DMS 273 (cell line): Measurements from ENCODE around the gene MORN1.
"Not testable (repeated sequence)": the region's sequence is repeated elsewhere in the genome, so short reads cannot be mapped to it uniquely, and the experiment has no call there.

Source experiments
- DNase-seq: peaks from one replicate; lab custom pipeline; 2025; ENCODE audit not compliant: unreplicated experiment; lab: John Stamatoyannopoulos, UW

Gene MORN1

GRCh38 chr1:2297246-2298011 is 93.9 kb downstream of the MORN1 start:
- no peak for DNase-seq

GRCh38 chr1:2296614-2297013 is 94.7 kb downstream of the MORN1 start:
- DNase-seq: no peak

DNA sequence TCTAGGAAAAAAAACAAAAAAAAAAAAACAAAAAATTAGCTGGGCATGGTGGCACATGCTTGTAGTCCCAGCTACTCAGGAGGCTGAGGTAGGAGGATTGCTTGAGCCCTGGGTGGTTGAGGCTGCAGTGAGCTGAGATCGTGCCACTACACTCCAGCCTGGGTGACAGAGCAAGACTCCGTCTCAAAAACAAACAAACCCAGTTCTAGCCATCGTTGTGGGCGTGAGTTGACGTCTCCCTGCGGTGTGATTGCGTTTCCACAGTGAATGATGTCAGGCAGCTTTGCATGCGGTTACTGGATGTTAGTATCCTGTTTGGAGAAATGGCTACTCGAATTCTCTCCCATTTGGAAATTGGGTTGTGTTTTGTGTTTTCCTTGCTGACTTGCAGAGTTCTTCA is 95.1 kb downstream of the MORN1 start:
- DNase-seq: not testable (repeated sequence)

DNA sequence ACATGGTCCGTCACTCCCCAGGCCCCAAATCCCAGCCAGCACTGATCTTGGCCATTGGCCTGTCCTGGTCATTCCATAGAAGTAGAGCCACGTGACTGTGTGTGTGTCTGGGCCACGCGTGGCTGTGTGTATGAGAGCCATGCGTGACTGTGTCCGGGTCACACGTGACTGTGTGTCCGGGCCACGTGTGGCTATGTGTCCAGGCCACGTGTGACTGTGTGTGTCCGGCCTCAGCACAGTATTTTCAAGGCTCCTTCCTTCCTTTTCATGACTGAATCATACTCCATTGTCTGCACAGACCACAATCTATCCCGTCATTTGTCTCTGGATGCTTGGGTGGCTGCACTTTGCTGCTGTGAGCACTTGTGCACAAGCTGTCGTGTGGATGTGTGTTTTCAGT is 95.8 kb downstream of the MORN1 start:
- no peak for DNase-seq

DNA sequence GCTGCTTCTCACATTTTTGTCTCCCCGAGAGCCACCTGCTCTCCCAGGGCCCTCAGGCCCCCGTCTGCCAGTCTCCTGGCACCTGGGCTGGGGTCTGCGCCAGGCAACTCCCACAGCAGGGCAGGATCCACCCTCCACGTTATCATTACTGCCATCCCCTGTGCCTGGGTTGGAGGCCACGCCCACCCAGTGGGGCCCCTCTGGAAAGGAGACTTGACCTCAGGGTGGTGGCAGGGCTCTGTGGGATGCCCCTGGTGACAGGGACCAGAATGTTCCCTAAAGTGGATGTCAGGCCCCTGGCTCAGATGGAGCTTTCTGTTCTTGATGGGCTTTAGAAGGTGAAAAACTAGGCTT is 96.7 kb downstream of the MORN1 start:
- no peak for DNase-seq

DNA sequence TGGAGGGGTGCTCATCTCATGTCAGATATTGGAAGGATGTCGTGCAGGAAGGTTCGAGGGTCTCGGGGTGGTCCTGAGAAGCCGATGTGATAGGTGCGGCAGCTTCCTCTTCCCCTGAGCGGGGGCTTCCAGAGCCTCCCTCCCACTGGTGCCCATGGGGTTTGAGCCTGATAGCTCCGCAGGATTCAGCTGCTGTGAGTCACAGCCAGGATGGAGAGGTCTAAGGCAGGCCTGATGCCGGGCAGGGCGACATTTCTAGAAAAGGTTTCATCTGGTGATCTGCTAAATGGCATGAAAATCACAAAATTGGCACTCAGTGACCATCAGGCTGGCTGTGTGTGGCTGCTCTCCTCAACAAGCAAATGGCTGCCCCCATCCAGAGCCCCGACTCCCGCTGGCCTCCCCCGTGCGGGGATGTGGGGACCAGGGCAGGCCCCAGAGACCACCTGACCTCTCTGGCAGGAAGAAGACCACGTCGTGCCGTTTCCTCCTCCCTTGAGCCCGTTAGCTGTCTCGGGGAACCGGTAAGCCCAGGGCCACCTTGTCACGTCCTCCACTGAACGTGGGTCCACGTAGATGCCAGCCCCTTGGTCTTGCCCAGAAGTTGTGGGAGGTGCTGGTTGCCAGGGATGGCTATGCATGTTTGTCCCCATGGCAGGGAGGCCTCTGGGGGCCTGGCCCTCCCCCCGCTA is 97.2 kb downstream of the MORN1 start:
- DNase-seq: no peak

DNA sequence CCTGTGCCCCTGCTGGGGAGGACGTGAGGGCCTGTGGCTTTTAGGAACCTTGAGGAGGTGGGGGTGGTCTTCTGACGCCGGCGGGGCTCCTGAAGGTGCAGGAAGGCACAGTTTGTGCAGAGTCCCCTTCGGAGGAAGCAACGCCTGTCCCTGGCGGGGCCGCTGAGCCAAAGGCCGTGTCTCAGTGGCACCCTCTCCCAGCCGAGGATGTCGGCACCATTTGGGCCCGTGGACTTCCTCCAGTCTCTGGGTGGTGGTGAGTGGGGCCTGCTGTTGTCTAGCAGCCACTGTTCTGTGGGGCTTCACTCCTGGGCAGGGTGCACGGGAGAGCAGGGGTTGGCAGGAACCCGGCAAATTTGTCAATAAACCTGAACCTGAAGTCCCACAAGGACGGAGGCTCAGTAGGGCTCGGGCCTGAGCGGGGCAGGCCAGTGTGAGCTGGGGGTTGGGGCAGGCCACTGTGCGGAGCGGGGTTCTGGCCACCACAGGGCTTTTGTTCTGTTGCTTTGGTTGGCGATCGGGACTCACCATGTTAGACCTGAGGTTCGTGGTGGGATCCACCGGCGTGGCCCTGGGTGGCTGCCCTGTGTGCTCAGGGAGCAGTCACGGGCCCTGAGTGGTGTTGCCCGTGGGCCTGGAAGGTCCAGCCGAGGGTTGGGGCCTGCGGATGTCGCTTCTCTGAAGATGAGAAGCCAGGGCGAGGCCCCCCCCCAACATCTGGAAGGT is 98.5 kb downstream of the MORN1 start:
- DNase-seq: no peak

DNA sequence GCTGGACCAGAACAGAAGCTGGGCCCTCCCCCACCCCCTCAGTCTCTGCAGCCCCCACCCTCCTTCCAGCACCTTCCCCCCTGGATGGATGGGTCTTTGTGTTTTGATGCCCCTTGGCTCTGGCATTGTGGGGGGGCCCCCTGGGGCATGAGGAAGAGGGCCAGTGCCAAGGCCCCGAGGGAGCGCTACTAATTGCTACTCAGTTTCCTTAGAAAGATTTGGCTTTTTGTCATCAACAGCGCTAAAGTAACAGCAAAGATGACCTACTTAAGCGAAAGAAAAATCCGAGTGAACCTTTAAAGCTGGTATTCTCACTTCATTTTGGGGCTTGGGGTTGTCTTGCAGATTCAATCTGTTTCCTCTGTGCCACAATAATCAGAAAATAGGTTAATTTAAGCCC is 99.8 kb downstream of the MORN1 start:
- no peak for DNase-seq

GRCh38 chr1:2290595-2291510 is 100.5 kb downstream of the MORN1 start:
- DNase-seq: no peak

GRCh38 chr1:2290171-2290578 is 101.2 kb downstream of the MORN1 start:
- DNase-seq: no peak

DNA sequence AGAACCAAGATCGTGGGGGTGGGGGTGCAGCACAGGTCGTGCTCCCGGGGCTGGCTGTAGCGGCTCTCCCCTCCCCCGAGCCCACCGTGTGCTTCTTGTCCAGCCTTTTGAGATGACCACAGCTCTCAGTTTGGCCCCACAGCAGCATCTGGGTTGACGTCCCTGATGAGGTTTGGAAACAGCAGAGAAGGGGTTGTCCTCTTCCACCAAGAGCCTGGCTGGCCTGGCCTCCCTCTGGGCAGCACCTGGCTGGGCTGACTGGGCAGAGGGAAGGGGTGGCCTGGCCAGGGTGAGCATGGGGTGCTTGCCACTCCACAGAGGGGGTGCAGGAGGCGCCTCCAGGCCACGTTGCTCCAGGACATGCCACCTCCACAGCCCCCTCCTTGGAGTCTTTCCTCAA is 101.7 kb downstream of the MORN1 start:
- DNase-seq: no peak

GRCh38 chr1:2288816-2289536 is 102.4 kb downstream of the MORN1 start:
- DNase-seq: no peak

DNA sequence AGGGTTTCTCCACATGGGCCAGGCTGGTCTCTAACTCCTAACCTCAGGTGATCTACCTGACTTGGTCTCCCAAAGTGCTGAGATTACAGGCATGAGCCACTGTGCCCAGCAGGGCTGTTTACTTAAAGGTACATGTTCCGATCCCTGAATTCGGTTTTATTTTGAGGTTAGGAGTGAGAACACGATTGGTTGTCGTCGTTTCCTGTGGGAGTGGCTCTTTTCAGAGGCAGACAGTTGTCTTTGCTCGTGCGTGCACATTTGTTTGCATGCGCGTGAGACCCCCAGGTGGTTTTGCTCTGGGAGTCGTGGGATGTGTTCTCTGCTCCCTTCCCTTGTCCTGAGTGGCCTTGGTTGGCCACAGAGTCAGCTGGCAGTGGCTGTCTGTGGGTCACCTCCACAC is 103.0 kb downstream of the MORN1 start:
- no peak for DNase-seq

DNA sequence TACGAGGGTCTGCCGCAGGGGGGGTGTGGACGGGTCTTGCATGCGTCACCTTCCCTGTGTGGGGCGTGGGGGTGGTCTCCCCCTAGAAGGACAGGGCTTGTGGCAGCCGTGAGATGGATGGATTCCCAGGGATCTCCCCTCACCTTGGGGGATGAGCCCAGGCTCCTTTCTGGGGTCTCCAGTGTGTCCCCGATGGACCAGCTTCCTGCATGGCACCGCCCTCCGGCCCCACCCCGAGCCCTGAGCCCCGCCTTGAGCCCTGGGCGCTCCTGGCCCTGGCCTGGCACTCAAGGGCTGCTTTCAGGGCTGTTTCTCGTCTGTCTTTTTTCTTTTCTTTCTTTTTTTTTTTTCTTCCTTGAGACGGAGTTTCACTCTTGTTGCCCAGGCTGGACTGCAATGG is 103.7 kb downstream of the MORN1 start:
- DNase-seq: no peak

- DNase-seq: no peak
These were observed 104.4 kb downstream of the MORN1 start for GRCh38 chr1:2286923-2287322.

DNA sequence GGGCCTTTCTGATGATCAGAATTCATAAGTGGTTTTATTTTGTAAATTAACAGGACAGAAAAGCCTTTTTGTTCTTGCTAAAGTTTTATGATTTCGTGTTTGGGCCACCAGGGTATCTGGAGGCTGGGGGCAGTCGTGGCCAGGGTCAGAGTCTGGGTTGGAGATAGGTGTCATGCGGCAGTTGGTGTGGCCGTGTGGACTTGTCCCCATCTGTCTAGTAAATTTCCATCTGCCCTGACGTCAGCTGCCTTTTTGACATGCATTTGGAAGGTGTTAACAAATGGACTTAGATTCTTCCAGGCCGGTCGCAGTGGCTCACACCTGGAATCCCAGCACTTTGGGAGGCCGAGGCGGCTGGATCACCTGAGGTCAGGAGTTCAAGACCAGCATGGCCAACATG is 106.4 kb downstream of the MORN1 start:
- DNase-seq: peak; percentile 58

DNA sequence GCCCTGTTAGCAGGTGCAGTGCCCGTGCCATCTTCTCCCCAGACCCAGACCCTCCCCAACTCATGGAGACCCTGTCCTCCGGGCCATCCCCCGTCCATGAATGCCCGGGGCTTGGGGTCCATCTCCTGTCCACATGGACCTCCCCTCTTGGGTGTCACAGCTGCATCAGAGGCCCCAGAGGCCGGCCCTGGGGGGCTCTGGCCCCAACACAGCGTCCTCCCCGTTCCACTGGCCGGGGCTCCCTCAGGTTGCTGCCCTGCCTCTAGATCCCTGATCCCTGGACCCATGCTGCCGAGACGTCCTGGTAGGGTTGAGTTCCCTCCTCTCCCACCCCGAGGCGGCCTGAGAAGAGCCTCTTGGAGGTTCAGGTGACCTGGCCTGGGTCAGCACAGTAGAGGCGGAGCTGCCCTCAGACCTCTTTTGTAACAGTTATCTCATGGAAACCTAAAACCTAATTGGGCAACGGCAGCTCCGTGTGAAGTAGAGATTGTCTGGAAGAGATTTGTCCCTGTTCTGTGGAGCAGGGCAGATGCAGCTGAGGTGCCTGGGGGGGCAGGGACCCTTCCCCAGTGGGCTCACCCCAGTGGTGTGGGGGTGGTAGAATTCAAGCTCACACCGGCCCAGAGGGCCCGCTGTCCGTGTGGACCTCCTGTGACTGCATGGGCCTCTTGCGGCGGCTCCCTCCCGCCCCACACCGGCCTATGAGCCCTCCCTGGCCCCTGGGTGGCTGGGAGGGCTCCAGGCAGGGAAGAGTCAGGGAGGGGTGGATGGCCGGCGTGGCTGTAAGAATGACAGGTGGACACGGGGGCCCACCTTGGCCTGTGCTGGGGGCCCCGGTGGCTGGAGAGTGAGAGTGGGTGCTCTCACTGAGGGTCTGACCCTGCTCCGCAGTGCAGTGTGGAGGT is 107.1 kb downstream of the MORN1 start:
- DNase-seq: no peak

- no peak for DNase-seq
These were observed 107.9 kb downstream of the MORN1 start for GRCh38 chr1:2283371-2283990.
